Measurements from ENCODE around the gene SLC26A1. TPM values are rescaled to one million over a fixed set of nuclear protein-coding genes. Genes with fewer than 3 reads are reported as not detected.
A peak's percentile ranks its signal among the peaks of the same experiment; 100 is the strongest.

SLC26A1 gene
- total RNA-seq, 1 experiment from 2014 or later = not detected

GRCh38 chr4:1014291-1015167 lies 21.3 kb upstream of the SLC26A1 start:
- peak; percentile 34 for DNase-seq (ENCODE audit: low read depth)

- DNase-seq (ENCODE audit: low read depth) = no peak
Measured at GRCh38 chr4:1013225-1014073, 20.2 kb upstream of the SLC26A1 start.

- DNase-seq (ENCODE audit: low read depth) = peak; percentile 47
Measured at GRCh38 chr4:1012034-1012739, 19.0 kb upstream of the SLC26A1 start.

- DNase-seq (ENCODE audit: low read depth) = no peak
Measured at GRCh38 chr4:1011666-1012033, 18.4 kb upstream of the SLC26A1 start.

- peak; percentile 78 for DNase-seq (ENCODE audit: low read depth)
Measured at GRCh38 chr4:1011022-1011665, 17.9 kb upstream of the SLC26A1 start, which contains the start of gene FGFRL1. Gene FGFRL1 (plus strand): TSS chr4:1011626. CDS start chr4:1012486, 860 bp downstream.

GRCh38 chr4:1010395-1011021 lies 17.3 kb upstream of the SLC26A1 start:
- peak; percentile 75 for DNase-seq (ENCODE audit: low read depth)

- DNase-seq (ENCODE audit: low read depth) = peak; percentile 36
Measured at GRCh38 chr4:1009542-1010394, 16.6 kb upstream of the SLC26A1 start.

- no peak for DNase-seq (ENCODE audit: low read depth)
Measured at GRCh38 chr4:1008840-1009541, 15.8 kb upstream of the SLC26A1 start.

GRCh38 chr4:1006856-1007255 lies 13.7 kb upstream of the SLC26A1 start:
- no peak for DNase-seq (ENCODE audit: low read depth)

GRCh38 chr4:1004557-1005485 lies 11.6 kb upstream of the SLC26A1 start:
- DNase-seq (ENCODE audit: low read depth) = no peak

GRCh38 chr4:1004071-1004418 lies 10.8 kb upstream of the SLC26A1 start:
- DNase-seq (ENCODE audit: low read depth) = no peak

- DNase-seq (ENCODE audit: low read depth) = no peak
Measured at GRCh38 chr4:1003271-1004070, 10.3 kb upstream of the SLC26A1 start.

GRCh38 chr4:1002631-1003251 lies 9.5 kb upstream of the SLC26A1 start:
- no peak for DNase-seq (ENCODE audit: low read depth)

- DNase-seq (ENCODE audit: low read depth) = no peak
Measured at GRCh38 chr4:1002131-1002630, 9.0 kb upstream of the SLC26A1 start.

GRCh38 chr4:1001561-1002130 lies 8.4 kb upstream of the SLC26A1 start:
- DNase-seq (ENCODE audit: low read depth) = no peak

GRCh38 chr4:1000686-1001260 lies 7.6 kb upstream of the SLC26A1 start:
- DNase-seq (ENCODE audit: low read depth) = no peak

Measured in RPMI7951 (cell line).